ENCODE measurements around the gene MME.
"Not testable (repeated sequence)": the region's sequence is repeated elsewhere in the genome, so short reads cannot be mapped to it uniquely, and the experiment has no call there.

Gene MME

DNA sequence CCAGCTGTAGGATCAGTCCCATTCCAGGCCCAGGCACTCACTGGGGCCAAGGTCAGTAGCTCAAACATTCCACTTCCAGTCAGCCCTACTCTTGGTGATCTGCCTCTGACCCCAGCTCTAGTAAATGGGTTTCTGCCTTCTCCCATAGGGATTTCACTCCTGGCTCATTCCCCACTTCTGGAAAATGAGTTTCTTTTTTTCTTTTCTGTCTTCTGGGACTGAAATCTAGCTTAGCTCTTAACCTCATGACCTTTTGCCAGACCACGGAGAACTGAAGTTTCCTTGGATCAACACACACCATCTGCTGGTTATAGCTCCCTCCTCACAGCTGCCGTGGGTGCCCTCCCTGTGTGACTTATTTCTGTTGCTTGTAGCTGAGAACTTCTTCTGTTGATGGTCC lies 21.3 kb downstream of the MME start:
- Mint-ChIP-seq H3K27me3 (ENCODE audit: low read depth) (no peaks in the 10 kb centered on the region), H3K4me1 (ENCODE audit: low read depth) (no peaks in the 10 kb centered on the region), H3K27ac (no peak overlapping the region), H3K9me3 (no peaks in the 10 kb centered on the region), H3K4me3 (no peak overlapping the region), H3K36me3 (ENCODE audit: low read depth) (no peaks in the 10 kb centered on the region)

- Mint-ChIP-seq H3K4me3 (no peak overlapping the region), H3K4me1 (ENCODE audit: low read depth) (no peaks in the 10 kb centered on the region), H3K9me3 (no peaks in the 10 kb centered on the region), H3K36me3 (ENCODE audit: low read depth) (no peaks in the 10 kb centered on the region), H3K27ac (no peak overlapping the region), H3K27me3 (ENCODE audit: low read depth) (no peaks in the 10 kb centered on the region)
Measured at GRCh38 chr3:155102329-155102728, 22.2 kb downstream of the MME start.

- H3K9me3 Mint-ChIP-seq = no peaks in the 10 kb centered on the region
- no peaks in the 10 kb centered on the region for H3K27me3 Mint-ChIP-seq (ENCODE audit: low read depth)
- H3K4me1 Mint-ChIP-seq (ENCODE audit: low read depth) = no peaks in the 10 kb centered on the region
- no peak overlapping the region for H3K4me3 Mint-ChIP-seq
- no peak overlapping the region for H3K27ac Mint-ChIP-seq
- no peaks in the 10 kb centered on the region for H3K36me3 Mint-ChIP-seq (ENCODE audit: low read depth)
Measured at GRCh38 chr3:155103686-155104085, 23.6 kb downstream of the MME start.

GRCh38 chr3:155106119-155106518 lies 26.0 kb downstream of the MME start:
- peaks cover 3% of the 10 kb centered on the region for H3K4me1 Mint-ChIP-seq (ENCODE audit: low read depth)
- no peak overlapping the region for H3K27ac Mint-ChIP-seq
- no peaks in the 10 kb centered on the region for H3K36me3 Mint-ChIP-seq (ENCODE audit: low read depth)
- H3K27me3 Mint-ChIP-seq (ENCODE audit: low read depth) = no peaks in the 10 kb centered on the region
- H3K9me3 Mint-ChIP-seq = no peaks in the 10 kb centered on the region
- no peak overlapping the region for H3K4me3 Mint-ChIP-seq

DNA sequence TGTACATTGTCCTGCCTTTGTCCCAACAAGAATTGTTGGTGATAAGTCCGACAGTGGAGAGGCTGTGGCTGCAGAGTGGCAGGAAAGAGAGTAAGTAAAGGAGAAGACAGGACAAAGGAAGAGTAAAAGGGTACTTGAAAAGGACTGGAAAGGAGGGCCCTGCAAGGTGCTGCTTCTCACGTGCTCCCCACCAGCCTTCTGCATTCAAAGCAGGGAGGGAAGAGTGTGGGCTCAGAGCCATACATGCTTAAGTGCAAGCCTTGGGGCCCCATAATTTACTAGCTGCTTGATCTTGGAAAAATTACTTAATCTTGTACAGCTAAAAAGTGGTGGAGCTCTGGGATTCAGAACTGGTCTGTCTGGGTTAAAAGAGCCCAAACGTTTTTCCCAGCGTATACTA lies 29.9 kb downstream of the MME start:
- no peaks in the 10 kb centered on the region for H3K36me3 Mint-ChIP-seq (ENCODE audit: low read depth)
- H3K4me3 Mint-ChIP-seq = no peak overlapping the region
- H3K4me1 Mint-ChIP-seq (ENCODE audit: low read depth) = peaks cover 6% of the 10 kb centered on the region
- H3K27me3 Mint-ChIP-seq (ENCODE audit: low read depth) = no peaks in the 10 kb centered on the region
- H3K27ac Mint-ChIP-seq = no peak overlapping the region
- no peaks in the 10 kb centered on the region for H3K9me3 Mint-ChIP-seq

GRCh38 chr3:155110996-155111901 lies 31.1 kb downstream of the MME start:
- Mint-ChIP-seq H3K36me3 (ENCODE audit: low read depth) (no peaks in the 10 kb centered on the region), H3K4me3 (no peak overlapping the region), H3K27me3 (ENCODE audit: low read depth) (no peaks in the 10 kb centered on the region), H3K4me1 (ENCODE audit: low read depth) (peaks cover 6% of the 10 kb centered on the region), H3K27ac (peak overlapping the region; percentile 8), H3K9me3 (no peaks in the 10 kb centered on the region)

DNA sequence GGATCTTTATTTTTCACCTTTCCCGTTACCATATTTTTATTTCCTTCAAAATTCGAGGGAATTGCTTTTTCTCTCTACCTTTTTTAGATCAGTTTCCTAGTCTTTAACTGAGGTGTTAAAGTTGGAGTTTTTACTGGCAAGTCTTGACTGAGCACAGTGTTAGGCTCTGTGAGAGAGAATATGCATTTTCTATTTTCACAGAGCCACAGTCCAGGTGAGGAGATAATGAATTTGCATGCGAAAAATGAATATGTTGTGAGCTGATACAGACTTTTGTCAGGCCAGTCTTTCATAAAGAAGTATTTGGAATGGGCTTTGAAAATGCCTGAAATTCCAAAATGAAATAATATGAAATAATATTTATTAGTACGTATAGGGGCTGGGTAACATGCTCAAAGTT lies 31.9 kb downstream of the MME start:
- no peak overlapping the region for H3K27ac Mint-ChIP-seq
- H3K36me3 Mint-ChIP-seq (ENCODE audit: low read depth) = no peaks in the 10 kb centered on the region
- H3K4me1 Mint-ChIP-seq (ENCODE audit: low read depth) = peaks cover 6% of the 10 kb centered on the region
- H3K27me3 Mint-ChIP-seq (ENCODE audit: low read depth) = no peaks in the 10 kb centered on the region
- no peak overlapping the region for H3K4me3 Mint-ChIP-seq
- H3K9me3 Mint-ChIP-seq = no peaks in the 10 kb centered on the region

DNA sequence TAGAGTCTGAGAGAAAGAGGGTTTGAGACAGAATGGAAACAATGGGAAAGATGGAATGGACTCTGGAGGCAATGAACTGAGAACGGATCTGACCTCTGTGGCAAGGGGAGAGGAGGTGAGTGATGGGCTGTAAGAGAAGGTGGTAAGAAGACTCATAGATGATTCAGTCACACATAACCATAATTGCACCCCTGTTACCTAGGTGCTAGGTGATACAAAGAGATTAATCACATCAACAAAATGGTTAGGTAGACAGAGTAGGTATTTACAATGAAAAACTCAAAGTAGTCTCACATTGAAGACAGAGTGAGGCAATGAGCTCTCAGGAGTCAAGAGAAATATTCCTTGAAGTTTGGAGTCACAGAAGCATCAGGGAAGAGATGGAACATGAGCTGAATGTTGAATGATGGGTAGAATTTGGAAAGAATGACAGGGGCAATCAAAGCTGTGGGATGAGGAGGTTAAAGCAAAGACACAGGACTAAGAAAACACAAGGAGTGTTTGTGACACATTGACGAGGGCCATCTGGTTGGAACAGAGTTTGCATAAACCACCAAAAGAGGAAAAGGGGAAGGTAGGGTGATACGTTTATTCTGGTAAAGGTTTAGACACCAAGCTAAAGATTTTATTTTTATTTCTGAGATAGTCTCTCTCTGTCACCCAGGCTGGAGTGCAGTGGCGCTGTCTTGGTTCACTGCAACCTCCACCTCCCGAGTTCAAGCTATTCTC lies 32.7 kb downstream of the MME start:
- peaks cover 6% of the 10 kb centered on the region for H3K4me1 Mint-ChIP-seq (ENCODE audit: low read depth)
- H3K9me3 Mint-ChIP-seq = no peaks in the 10 kb centered on the region
- H3K36me3 Mint-ChIP-seq (ENCODE audit: low read depth) = no peaks in the 10 kb centered on the region
- H3K4me3 Mint-ChIP-seq = no peak overlapping the region
- H3K27ac Mint-ChIP-seq = no peak overlapping the region
- no peaks in the 10 kb centered on the region for H3K27me3 Mint-ChIP-seq (ENCODE audit: low read depth)

DNA sequence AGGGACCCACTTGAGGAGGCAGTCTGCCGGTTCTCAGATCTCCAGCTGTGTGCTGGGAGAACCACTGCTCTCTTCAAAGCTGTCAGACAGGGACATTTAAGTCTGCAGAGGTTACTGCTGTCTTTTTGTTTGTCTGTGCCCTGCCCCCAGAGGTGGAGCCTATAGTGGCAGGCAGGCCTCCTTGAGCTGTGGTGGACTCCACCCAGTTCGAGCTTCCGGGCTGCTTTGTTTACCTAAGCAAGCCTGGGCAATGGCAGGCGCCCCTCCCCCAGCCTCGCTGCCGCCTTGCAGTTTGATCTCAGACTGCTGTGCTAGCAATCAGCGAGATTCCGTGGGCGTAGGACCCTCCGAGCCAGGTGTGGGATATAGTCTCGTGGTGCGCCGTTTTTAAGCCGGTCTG lies 44.6 kb downstream of the MME start:
- not testable (repeated sequence) for H3K36me3 Mint-ChIP-seq (ENCODE audit: low read depth); H3K4me3 Mint-ChIP-seq; H3K4me1 Mint-ChIP-seq (ENCODE audit: low read depth); H3K9me3 Mint-ChIP-seq; H3K27ac Mint-ChIP-seq; H3K27me3 Mint-ChIP-seq (ENCODE audit: low read depth)

DNA sequence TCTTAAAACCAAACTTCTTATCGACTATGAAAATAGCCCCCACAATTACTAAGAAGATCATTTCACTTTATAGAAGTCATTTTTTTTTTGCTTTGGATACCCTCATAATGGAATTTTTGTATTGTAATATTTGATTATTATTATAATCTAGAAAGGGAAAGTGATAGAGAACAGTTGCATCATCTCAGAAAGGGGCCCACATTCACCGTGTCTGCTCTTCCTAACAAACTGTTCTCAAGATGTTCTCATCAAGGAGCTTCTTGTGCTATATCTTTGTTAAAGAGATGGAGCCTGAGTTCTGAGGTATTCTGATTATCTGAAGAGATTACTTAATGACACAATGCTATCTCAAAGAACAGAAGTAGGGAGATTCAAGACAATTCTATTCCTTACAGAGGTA lies 49.3 kb downstream of the MME start:
- H3K27me3 Mint-ChIP-seq (ENCODE audit: low read depth) = no peaks in the 10 kb centered on the region
- no peak overlapping the region for H3K4me3 Mint-ChIP-seq
- no peak overlapping the region for H3K27ac Mint-ChIP-seq

GRCh38 chr3:155130001-155130400 lies 49.9 kb downstream of the MME start:
- H3K36me3 Mint-ChIP-seq (ENCODE audit: low read depth) = no peaks in the 10 kb centered on the region
- no peaks in the 10 kb centered on the region for H3K4me1 Mint-ChIP-seq (ENCODE audit: low read depth)
- no peak overlapping the region for H3K27ac Mint-ChIP-seq
- no peaks in the 10 kb centered on the region for H3K27me3 Mint-ChIP-seq (ENCODE audit: low read depth)
- no peak overlapping the region for H3K4me3 Mint-ChIP-seq
- no peaks in the 10 kb centered on the region for H3K9me3 Mint-ChIP-seq

More for the DNA sequence above, 49.3 kb downstream of the MME start:
- H3K36me3 Mint-ChIP-seq (ENCODE audit: low read depth) = no peaks in the 10 kb centered on the region
- no peaks in the 10 kb centered on the region for H3K4me1 Mint-ChIP-seq (ENCODE audit: low read depth)
- no peaks in the 10 kb centered on the region for H3K9me3 Mint-ChIP-seq

DNA sequence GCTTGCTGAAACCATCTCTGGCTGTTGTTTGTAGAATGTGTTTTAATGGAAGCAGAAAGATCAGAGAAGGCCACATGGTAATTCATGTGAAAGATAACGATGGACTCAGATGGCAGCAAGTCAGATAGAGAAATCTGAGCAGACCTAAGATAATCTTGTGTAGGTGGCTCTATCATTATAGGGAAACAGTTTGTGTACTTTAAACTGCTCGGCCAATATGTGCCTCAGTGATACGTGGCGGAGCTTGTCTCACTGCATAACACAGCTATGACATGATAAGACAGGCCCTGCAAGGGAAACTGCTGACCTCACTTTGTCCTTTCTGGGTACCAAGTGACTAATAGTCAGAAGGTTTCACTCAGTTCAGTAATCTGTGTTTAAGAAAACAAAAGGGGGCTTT lies 51.0 kb downstream of the MME start:
- H3K36me3 Mint-ChIP-seq (ENCODE audit: low read depth) = no peaks in the 10 kb centered on the region
- no peaks in the 10 kb centered on the region for H3K4me1 Mint-ChIP-seq (ENCODE audit: low read depth)
- H3K27me3 Mint-ChIP-seq (ENCODE audit: low read depth) = no peaks in the 10 kb centered on the region
- no peak overlapping the region for H3K27ac Mint-ChIP-seq
- H3K9me3 Mint-ChIP-seq = no peaks in the 10 kb centered on the region
- H3K4me3 Mint-ChIP-seq = no peak overlapping the region

DNA sequence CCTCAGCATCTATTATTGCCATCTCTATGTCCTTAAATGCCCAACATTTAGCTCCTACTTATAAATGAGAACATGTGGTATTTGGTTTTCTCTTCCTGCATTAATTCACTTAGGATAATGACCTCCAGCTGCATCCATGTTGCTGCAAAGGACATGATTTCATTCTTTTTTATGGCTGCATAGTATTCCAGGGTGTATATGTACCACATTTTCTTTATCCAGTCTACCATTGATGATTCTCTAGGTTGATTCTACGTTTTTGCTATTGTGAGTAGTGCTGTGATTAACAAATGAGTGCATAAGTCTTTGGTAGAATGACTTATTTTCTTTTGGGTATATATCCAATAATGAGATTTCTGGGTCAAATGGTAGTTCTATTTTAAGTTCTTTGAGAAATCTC lies 54.2 kb downstream of the MME start:
- not testable (repeated sequence) for H3K27ac Mint-ChIP-seq; H3K9me3 Mint-ChIP-seq; H3K4me1 Mint-ChIP-seq (ENCODE audit: low read depth); H3K27me3 Mint-ChIP-seq (ENCODE audit: low read depth); H3K4me3 Mint-ChIP-seq; H3K36me3 Mint-ChIP-seq (ENCODE audit: low read depth)

DNA sequence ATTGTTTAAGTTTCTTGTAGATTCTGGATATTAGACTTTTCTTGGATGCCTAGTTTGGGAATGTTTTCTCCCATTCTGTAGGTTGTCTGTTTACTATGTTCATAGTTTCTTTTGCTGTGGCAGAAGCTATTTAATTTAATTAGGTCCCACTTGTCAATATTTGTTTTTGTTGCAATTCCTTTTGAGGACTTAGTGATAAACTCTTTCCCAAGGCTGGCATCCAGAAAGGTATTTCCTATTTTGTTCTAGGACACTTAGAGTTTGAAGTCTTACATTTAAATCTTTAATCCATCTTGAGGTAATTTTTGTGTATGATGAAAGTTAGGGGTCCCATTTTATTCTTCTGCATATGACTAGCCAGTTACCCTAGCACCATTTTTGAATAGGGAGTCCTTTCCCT lies 54.9 kb downstream of the MME start:
- no peak overlapping the region for H3K27ac Mint-ChIP-seq
- no peaks in the 10 kb centered on the region for H3K9me3 Mint-ChIP-seq
- no peaks in the 10 kb centered on the region for H3K4me1 Mint-ChIP-seq (ENCODE audit: low read depth)

GRCh38 chr3:155138677-155139076 lies 58.6 kb downstream of the MME start:
- Mint-ChIP-seq H3K36me3 (ENCODE audit: low read depth) (no peaks in the 10 kb centered on the region), H3K9me3 (no peaks in the 10 kb centered on the region), H3K27ac (no peak overlapping the region)

More for the DNA sequence above, 54.9 kb downstream of the MME start:
- Mint-ChIP-seq H3K36me3 (ENCODE audit: low read depth) (no peaks in the 10 kb centered on the region), H3K27me3 (ENCODE audit: low read depth) (no peaks in the 10 kb centered on the region), H3K4me3 (no peak overlapping the region)

More at GRCh38 chr3:155138677-155139076, 58.6 kb downstream of the MME start:
- Mint-ChIP-seq H3K4me3 (no peak overlapping the region), H3K4me1 (ENCODE audit: low read depth) (no peaks in the 10 kb centered on the region), H3K27me3 (ENCODE audit: low read depth) (no peaks in the 10 kb centered on the region)

All from T-helper 1 cell treated with Interleukin-12 subunit alpha and Interleukin-12 subunit beta and Interleukin-4 antibody, amounts not matched to agents 30 μg/mL and 1 μg/mL, for 36 hours (primary cell).